Inflammatory macrophage treated with lipopolysaccharide for 1 hour (primary cell): ENCODE measurements around the gene ABL1.
A peak's percentile ranks its signal among the peaks of the same experiment; 100 is the strongest.

Source experiments
- DNase-seq, 2 donors: peaks; one replicate each; pipeline ENCODE4 v3.0.0-alpha.2; 2020 to 2022

The ABL1 gene

GRCh38 chr9:130892477-130893304 lies 57.6 kb downstream of the ABL1 start:
- no peak for DNase-seq

GRCh38 chr9:130893341-130894101 lies 58.5 kb downstream of the ABL1 start:
- DNase-seq, result peak; percentile 79 to 84

- no peak for DNase-seq
These were observed 59.5 kb downstream of the ABL1 start for GRCh38 chr9:130894546-130894945.

- DNase-seq, result no peak
These were observed 60.0 kb downstream of the ABL1 start for GRCh38 chr9:130895038-130895437.

- DNase-seq, result no peak
These were observed 60.6 kb downstream of the ABL1 start for GRCh38 chr9:130895481-130896232.

- no peak for DNase-seq
These were observed 61.4 kb downstream of the ABL1 start, which contains the start of gene QRFP for GRCh38 chr9:130896233-130897014. QRFP (minus strand) TSS chr9:130896812; CDS start chr9:130893838, 2,974 bp downstream.

GRCh38 chr9:130897105-130897751 lies 62.2 kb downstream of the ABL1 start:
- no peak for DNase-seq

GRCh38 chr9:130897848-130898551 lies 62.9 kb downstream of the ABL1 start:
- no peak for DNase-seq

- no peak for DNase-seq
These were observed 63.4 kb downstream of the ABL1 start for GRCh38 chr9:130898552-130898852.

- DNase-seq, result no peak
These were observed 64.1 kb downstream of the ABL1 start for GRCh38 chr9:130899051-130899748.

GRCh38 chr9:130900701-130901497 lies 65.8 kb downstream of the ABL1 start:
- no peak for DNase-seq

GRCh38 chr9:130901498-130902203 lies 66.6 kb downstream of the ABL1 start:
- no peak for DNase-seq

- no peak for DNase-seq
These were observed 67.4 kb downstream of the ABL1 start for GRCh38 chr9:130902204-130903185.

- no peak for DNase-seq
These were observed 68.4 kb downstream of the ABL1 start for GRCh38 chr9:130903194-130904069.

- DNase-seq, result no peak
These were observed 69.3 kb downstream of the ABL1 start for GRCh38 chr9:130904070-130905044.
